Activated T-cell treated with anti-CD3 and anti-CD28 coated beads, Interleukin-2, amount 50 U/mL, for 1 hour (primary cell): ENCODE measurements around the gene GPC3.
"Not testable (repeated sequence)": the region's sequence is repeated elsewhere in the genome, so short reads cannot be mapped to it uniquely, and the experiment has no call there.

Source experiments
- DNase-seq: peaks from one replicate; pipeline ENCODE4 v3.0.0-alpha.2; 2020

The GPC3 gene

DNA sequence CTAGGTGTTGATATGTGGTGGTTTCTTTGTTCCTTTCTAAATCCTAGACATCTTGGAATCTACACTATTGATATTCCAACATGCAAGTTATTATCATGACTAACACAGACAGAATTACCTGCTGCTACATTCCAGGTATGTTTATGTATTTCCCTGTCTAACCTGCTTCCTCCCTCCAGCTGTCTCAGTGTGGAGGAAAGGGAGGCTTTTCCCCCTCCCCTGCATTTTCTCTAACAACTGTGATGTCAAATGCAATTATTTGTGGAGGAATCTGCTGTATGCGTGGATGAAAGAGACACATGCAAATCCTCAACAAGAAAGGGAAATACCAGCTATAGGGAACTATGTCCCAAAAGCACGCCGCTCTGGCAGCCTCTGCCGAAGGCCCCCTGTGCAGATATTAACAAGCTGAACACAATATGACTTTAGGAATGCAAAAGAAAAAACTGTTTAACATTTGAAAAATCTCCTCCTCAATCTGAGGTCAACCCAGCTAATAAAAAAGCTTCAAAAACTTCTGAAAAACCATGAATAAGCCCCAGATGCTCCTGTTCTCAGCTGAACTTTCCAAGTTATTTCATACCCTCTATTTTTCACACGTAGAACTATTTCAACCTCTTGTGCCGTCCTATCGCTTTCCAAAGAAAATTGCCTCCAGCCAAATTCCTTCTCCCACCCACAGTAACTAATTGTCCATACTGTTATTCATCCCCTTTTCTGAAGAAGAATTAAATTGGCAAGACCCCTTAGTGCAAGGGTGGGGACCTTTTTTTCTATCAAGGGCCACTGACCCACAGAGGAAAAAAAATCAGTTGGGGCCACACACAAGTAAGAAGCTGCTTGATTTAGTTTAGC is 345.0 kb downstream of the GPC3 start:
- DNase-seq = no peak

GRCh38 chrX:133639726-133640125 is 345.7 kb downstream of the GPC3 start:
- DNase-seq = no peak

GRCh38 chrX:133638285-133638684 is 347.1 kb downstream of the GPC3 start:
- DNase-seq = no peak

DNA sequence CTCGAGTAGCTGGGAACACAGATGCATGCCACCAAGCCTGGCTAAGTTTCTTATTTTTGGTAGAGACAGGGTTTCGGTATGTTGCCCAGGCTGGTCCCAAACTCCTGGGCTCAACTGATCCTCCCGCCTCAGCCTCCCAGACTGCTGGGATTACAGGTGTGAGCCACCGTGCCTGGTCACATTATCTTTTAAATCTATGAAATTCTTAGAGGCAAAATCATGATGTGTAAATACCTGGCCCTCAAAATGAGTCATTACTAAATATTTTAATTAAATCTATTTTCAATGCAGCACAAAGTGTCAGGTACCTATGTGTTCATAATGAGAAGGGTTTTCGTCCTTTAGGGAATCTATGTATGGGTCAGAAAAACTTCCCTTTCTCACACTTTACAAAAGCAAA is 347.6 kb downstream of the GPC3 start:
- no peak for DNase-seq

DNA sequence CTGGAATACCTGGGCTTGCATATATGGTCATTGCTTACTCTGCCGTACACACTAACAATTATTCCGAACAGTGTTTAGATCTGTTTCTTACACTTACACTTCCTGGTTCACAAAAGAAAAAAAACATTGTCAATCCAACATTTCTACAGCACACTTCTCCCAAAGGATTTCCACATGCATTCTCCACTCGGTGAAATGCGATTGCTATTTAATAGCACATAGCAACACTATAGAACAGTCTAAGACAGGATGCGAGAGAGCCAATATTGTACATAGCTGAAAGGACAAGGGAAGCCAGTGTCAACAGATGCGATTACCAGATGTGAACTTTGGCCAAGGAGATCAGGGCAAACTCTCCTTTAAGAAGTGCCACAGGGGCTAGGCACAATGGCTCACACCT is 349.4 kb downstream of the GPC3 start:
- DNase-seq = no peak

GRCh38 chrX:133634416-133634815 is 351.0 kb downstream of the GPC3 start:
- DNase-seq = no peak

GRCh38 chrX:133633950-133634349 is 351.4 kb downstream of the GPC3 start:
- no peak for DNase-seq

DNA sequence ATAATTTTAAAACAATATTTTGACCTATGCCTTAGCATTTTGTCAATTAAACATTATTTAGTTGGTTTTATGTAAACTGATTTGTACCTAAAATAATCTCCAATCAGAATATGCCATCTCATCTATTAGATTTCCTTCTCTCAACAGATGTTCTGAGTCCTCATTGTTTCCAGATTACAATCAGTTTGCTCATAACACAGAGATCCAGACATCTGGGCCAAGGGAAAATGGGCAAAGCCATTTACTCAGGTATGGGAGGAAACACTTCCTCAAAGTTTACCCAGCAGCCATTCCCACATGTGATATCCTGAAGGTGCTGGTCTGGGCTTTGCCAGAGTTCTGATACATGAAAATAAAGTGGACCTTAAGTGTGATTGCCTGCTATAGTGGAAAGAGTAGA is 352.2 kb downstream of the GPC3 start:
- DNase-seq = no peak

DNA sequence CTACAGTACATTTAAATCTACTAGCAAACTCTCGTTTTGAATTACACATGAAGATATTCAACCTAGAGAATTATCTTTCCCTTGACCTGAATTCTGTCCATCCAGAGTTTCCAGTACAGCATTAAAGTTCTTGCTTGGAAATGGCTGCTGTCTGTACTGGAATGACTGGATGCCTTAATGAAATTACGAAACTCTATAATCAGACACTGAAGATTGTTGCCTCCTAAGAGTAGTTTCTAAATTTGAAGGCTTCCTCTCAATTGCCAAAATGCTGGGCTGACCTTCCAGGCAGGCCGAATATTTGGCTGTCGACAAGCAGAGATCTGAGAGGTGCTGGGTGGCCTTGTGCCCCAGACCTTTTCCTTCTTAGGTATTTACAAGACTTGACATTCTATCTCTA is 355.0 kb downstream of the GPC3 start:
- no peak for DNase-seq

- no peak for DNase-seq
These were observed 357.7 kb downstream of the GPC3 start for GRCh38 chrX:133627673-133628072.

- not testable (repeated sequence) for DNase-seq
These were observed 364.0 kb downstream of the GPC3 start for GRCh38 chrX:133621384-133621783.

GRCh38 chrX:133611676-133612075 is 373.7 kb downstream of the GPC3 start:
- no peak for DNase-seq

- DNase-seq = no peak
These were observed 375.3 kb downstream of the GPC3 start for GRCh38 chrX:133610056-133610455.

- DNase-seq = no peak
These were observed 376.2 kb downstream of the GPC3 start for GRCh38 chrX:133609166-133609565.

GRCh38 chrX:133608406-133608805 is 377.0 kb downstream of the GPC3 start:
- no peak for DNase-seq

- DNase-seq = no peak
These were observed 377.7 kb downstream of the GPC3 start for GRCh38 chrX:133607419-133608348.

DNA sequence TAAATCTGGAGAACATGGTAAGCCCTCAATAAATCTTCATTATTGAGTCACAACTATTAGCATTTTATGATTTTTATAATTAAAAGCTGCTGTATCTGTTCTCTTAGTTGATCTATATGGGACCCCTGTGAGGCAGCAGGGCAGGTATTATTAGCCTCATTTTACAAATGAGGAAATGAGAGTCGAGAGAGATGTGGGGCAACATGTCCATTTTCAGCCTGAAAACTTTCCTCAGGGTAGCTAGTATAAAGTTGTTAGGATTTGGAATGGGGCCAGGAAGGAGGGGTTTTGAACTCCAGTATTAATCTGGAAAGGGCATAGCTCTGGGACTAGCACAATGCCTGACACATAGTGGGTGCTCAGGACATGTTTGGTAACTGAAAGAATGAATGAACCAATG is 378.4 kb downstream of the GPC3 start:
- DNase-seq = no peak

DNA sequence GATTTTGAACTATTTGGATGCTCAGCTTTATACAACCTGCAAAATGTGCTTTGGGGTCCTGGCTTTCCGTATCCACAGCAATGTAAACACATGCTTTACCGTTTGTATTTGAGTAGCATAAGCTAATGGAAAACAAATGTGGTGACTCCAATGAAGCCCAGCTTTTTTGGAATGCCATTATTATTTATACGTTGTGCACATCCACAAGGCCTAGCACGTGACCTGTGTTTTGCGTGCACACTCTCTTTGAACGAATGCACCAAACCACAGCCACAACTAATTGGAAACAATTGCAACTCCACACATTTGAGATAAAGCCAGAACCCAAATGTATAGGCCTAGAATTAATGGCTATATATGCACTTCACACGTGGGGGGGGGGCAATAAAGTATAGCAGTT is 380.6 kb downstream of the GPC3 start:
- DNase-seq = no peak

- no peak for DNase-seq
These were observed 382.5 kb downstream of the GPC3 start for GRCh38 chrX:133602881-133603280.

- no peak for DNase-seq
These were observed 384.3 kb downstream of the GPC3 start for GRCh38 chrX:133601116-133601515.

DNA sequence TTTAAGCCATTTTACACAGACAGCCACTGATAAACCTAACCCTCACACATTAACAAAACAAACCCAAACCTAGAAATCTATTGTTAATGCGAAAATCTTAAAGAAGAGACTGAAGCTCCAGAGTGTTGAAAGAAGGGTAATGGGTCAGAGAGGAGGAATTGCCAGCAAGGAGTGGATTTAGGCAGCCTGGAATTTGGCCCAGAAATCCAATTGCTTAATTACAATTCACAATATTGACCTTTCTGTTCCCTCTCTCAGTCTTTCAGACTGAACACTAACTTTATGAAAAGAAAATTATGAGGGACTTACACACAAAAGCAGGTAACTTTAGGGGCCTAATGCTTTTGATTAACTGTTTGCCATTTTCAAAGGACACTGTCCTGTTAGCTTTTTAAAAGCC is 384.9 kb downstream of the GPC3 start:
- DNase-seq = no peak

DNA sequence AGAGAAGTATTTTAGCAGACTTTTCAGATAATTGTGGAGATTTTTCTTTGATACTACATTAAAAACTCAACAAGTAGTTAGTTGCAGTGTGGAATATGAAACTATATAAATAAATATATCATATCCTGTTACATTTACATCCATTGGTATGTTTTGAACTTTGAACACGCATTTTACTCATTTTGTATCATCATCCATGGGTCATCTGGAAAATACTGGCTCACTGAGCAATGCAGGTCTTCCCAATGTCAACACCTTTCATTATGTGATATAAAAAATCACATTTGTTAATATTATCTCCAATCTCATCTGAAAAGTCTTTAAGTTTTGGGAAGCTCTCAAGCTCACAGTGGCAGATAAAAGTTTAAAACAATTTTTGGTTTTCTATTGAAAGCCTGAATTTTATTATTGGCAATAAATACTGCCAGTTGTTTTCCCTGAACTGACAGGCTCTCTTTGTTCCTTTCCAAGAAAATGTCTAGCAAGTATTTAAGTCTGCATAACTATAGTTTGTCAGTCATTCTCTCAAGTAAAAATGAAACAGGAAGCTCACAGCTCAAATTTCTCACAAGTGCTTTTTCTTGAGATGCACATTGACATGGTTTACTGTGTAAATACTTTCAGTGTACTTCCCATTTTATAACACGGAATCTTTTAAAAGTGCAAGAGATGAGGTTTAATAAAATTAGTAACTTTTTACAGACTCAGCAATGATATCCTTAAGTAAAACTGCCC is 386.6 kb downstream of the GPC3 start:
- DNase-seq = no peak

- no peak for DNase-seq
These were observed 391.2 kb downstream of the GPC3 start for GRCh38 chrX:133594156-133594555.
